Raji (cell line): ENCODE measurements around the gene SIK3.

Experiments
- POLR2A ChIP-seq: IDR thresholded peaks from 2 replicates; pipeline ENCODE4 v1.6.1; 2011; ENCODE audit warnings: low read depth, low read length, control low read depth; ENCODE audit not compliant: insufficient read depth

Gene SIK3

GRCh38 chr11:117002639-117003299 is 95.5 kb downstream of the SIK3 start:
- no peak for TF ChIP-seq POLR2A

- TF ChIP-seq POLR2A: no peak
These were observed 98.1 kb downstream of the SIK3 start for GRCh38 chr11:117000014-117000737.

DNA sequence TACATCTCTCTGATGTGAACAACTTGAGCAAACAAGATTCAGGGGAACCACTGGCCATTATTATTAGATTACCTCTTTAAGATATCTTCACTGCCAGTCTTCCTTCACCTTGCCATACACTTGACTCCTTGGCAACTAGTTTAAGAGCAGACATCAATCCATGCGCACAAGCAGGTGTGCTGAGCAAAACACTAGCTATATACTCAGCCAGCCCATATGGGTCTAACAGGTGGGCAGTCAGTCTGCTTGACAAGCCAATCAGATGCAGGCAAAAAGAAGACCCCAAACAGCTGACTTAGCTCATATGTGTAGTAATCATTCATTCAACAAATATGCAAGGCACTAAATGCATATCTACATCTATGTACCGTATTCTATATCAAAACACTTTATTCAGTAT is 101.2 kb downstream of the SIK3 start:
- no peak for TF ChIP-seq POLR2A

DNA sequence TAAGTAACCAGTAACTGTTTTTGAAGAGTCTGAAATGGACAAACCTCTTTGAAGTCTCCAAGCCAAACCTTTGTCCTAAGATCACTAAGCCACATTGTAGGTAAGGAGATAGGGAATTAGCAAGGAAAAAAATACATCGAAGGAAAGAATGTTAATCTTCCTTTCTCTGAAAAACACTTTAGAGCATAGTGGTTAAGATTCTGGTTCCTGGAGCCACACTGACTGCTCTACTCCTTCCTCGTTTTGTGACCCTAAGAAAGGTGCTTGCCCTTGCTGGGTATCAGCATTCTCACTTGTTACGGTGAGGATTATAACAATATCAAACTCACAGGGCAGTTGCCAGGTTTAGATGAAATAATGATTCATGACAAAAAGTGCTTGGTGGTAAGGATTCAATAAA is 104.0 kb downstream of the SIK3 start:
- TF ChIP-seq POLR2A: no peak

DNA sequence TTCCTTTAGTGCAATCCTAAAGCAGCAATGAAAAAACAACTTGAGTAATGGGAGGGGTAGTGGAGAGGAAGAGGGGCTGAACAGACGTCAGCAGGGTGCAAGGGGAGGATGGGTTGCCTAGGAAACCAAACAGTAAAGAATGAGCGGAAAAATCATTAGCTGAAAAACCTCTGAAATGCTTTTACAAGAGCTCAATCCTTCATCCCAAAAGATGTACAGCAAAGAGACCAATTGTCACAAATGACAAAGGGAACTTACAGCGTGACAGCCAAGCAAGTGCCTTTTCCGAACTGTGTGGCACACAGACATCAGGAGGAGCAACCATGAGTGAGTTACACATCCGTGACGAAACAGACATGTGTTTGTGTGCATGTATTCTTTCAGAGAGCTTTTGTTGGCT is 104.6 kb downstream of the SIK3 start:
- no peak for TF ChIP-seq POLR2A

GRCh38 chr11:116991491-116991890 is 106.7 kb downstream of the SIK3 start:
- TF ChIP-seq POLR2A: no peak

GRCh38 chr11:116990811-116991210 is 107.4 kb downstream of the SIK3 start:
- TF ChIP-seq POLR2A: no peak

GRCh38 chr11:116990061-116990473 is 108.2 kb downstream of the SIK3 start:
- TF ChIP-seq POLR2A: no peak

- TF ChIP-seq POLR2A: no peak
These were observed 109.0 kb downstream of the SIK3 start for GRCh38 chr11:116989184-116989583.

DNA sequence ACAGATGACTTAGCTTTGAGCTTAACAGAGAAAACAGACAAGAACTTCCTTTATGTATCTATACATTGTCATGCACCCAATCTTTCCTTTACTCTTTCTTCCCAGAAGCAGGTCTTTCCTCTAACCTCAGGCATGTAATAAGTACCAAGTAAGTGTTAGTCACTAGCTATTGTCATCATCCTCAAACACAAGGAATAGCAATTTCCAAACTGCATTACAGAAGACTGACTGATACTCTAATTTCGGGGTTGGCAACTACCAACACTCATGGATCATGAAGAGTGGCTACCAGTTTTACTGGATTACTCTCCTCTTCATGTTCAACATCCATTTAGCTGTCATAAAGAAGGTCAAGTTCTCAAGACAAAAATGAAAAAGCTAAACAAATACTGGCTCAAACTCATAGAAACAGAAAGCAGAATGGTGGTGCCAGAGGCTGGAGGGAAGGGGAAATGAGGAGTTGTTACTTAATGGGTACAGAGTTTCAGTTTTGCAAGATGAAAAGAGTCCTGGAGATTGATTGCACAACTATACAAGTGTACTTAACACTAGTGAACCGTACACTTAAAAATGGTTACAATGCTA is 111.6 kb downstream of the SIK3 start:
- no peak for TF ChIP-seq POLR2A

DNA sequence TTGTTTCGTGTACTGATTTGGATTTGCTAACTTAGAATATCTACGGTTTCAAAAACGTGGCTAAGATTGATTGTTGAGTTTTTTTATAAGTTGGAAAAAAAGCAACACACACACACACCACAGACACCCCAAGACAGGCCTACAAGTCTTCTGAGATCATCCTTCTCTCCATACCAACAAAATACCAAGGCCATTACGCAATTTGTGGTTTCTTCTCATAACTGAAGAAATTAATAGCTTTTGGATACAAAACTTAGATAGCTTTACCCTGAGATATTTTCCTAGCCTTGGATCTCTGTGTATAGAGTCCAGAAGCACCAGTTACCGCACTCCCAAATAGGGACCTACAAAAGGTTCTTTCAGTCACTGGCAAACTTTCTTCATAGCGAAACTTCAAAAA is 113.6 kb downstream of the SIK3 start:
- TF ChIP-seq POLR2A: no peak

DNA sequence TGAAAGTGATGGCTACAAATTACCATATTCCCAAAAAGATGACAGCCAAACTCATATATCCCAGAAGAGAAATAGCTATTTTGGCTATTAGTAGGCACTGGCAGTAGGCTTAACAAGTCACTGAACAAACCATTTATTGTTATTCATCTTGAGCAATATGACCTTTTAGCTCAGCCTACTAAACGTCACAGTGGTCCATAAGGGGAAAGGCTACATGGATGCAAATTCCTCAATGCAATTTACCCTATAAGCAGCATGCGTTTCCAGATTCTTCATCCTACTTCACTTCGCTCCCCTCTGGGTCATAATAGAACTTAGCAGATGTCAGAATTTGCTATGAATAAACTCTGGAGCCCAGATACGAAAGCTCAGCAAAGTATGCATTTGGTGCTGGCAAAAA is 114.0 kb downstream of the SIK3 start:
- TF ChIP-seq POLR2A: no peak

DNA sequence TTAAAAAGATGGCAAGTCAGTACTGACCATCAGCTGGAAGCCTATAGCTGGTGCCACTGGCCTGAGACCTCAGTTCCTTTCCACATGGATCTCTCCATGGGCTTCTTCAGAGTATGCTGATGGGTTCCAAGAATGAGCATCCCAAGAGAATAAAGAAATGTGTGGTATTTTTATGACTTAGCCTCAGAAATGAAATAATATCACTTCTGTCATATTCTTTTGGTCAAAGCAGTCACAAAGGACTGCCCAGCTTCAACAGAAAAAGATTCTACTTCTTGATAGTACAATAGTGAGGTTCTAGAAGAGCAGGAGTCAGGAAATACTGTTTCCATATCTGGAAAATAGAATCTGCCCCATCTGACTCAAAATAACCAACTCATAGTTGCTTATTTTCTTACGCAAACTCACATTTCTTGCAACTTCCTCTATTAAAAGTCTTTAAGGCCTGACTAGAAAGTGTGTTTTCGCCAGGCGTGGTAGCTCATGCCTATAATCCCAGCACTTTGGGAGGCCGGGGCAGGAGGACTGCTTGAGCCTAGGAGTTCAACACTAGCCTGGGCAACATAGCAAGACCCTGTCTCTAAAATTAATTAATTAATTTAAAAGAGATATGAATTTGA is 116.9 kb downstream of the SIK3 start:
- no peak for TF ChIP-seq POLR2A

- TF ChIP-seq POLR2A: no peak
These were observed 118.0 kb downstream of the SIK3 start for GRCh38 chr11:116980136-116980793.

- TF ChIP-seq POLR2A: no peak
These were observed 121.2 kb downstream of the SIK3 start for GRCh38 chr11:116976941-116977570.
